Tibial nerve (tissue), 4 donors: Measurements from ENCODE around the gene TNNC1. TPM values are rescaled to one million over a fixed set of nuclear protein-coding genes. Genes with fewer than 3 reads are reported as not detected.
A peak's percentile ranks its signal among the peaks of the same experiment; 100 is the strongest.

Source experiments
- DNase-seq, 2 donors: peaks; one replicate each; pipeline ENCODE4 v3.0.0-alpha.2; 2019; ENCODE audit warnings: low spot score in 2 of 2
- H3K27ac ChIP-seq, 4 donors: fragments of 200-600 bp; sonication (generic) in 3 of 4; one replicate each; pipeline ENCODE4 v1.5.1; 2017 to 2019; ENCODE audit warnings: mild to moderate bottlenecking in 1 of 4
- H3K27me3 ChIP-seq, 2 donors: fragments of 200-600 bp; sonication (generic) in 1 of 2; one replicate each; pipeline versions ENCODE4 v1.5.1 to v1.6.0; 2017 to 2019
- H3K36me3 ChIP-seq, 3 donors: fragments of 200-600 bp; sonication (generic); one replicate each; pipeline ENCODE4 v1.5.1; 2018 to 2019
- H3K4me1 ChIP-seq, 4 donors: fragments of 200-600 bp; sonication (generic) in 3 of 4; one replicate each; pipeline ENCODE4 v1.5.1; 2017 to 2019
- H3K4me3 ChIP-seq, 4 donors: fragments of 200-600 bp; sonication (generic) in 3 of 4; one replicate each; pipeline ENCODE4 v1.5.1; 2017 to 2019; ENCODE audit warnings: mild to moderate bottlenecking in 1 of 4, moderate library complexity in 1 of 4
- H3K9me3 ChIP-seq, 4 donors: fragments of 200-600 bp; sonication (generic) in 3 of 4; one replicate each; pipeline ENCODE4 v1.5.1; 2017 to 2019
- CTCF ChIP-seq, 5 experiments: fragments of 200-600 bp in 3 of 5; fragments of 450-650 bp in 2 of 5; sonication (generic) in 3 of 5; IDR thresholded peaks; one replicate each; pipeline ENCODE4 v1.5.1; 2016 to 2019; ENCODE audit warnings: antibody characterized with exemption in 5 of 5, mild to moderate bottlenecking in 3 of 5, moderate library complexity in 2 of 5
- EP300 ChIP-seq, 2 donors: sonication (generic); formaldehyde crosslinking; IDR thresholded peaks; one replicate each; pipeline ENCODE4 v1.6.1; 2017; ENCODE audit warnings: antibody characterized with exemption in 2 of 2, mild to moderate bottlenecking in 1 of 2
- POLR2A ChIP-seq, 2 donors: fragments of 450-650 bp; IDR thresholded peaks; one replicate each; pipeline ENCODE4 v1.6.1; 2017; ENCODE audit warnings: antibody characterized with exemption in 2 of 2, mild to moderate bottlenecking in 2 of 2, moderate library complexity in 2 of 2
- WGBS, 2 donors: methylation state at CpG; one replicate each; pipeline ENCODE4 v1.1.5; 2018; 5-methylcytosine and 5-hydroxymethylcytosine counted together
- total RNA-seq, 4 donors: library from RNA; depleted of rRNA; stranded (reverse); fragments of >200 nt; gene quantifications; one replicate each; pipeline ENCODE4 v1.1.0, GENCODE V29; 2016

TNNC1 gene
- total RNA-seq, 4 donors from 2014 or later: 235 to 624 (median 535) TPM

- whole genome bisulfite sequencing, 2 donors: 58 to 64% methylated on average over 5 of the region's 5 CpGs
- Histone ChIP-seq H3K36me3 (peaks cover 0 to 45% (median 0%) of the 10 kb centered on the region in 3 donors), H3K4me3 (peak overlapping the region; percentile 57 to 98 (median 96)), H3K27me3 (no peaks in the 10 kb centered on the region), H3K27ac (peak overlapping the region; percentile 82 to 98 (median 96)), H3K9me3 (no peaks in the 10 kb centered on the region), H3K4me1 (peaks cover 0 to 45% (median 13%) of the 10 kb centered on the region in 4 donors)
- no peak for DNase-seq
- no peak for TF ChIP-seq POLR2A (IDR thresholded peaks at IDR 0.05)
- no peak for TF ChIP-seq CTCF (IDR thresholded peaks at IDR 0.05)
- no peak for TF ChIP-seq EP300 (IDR thresholded peaks at IDR 0.05)
Measured at GRCh38 chr3:52456800-52457183, 3.0 kb upstream of the TNNC1 start.

GRCh38 chr3:52456169-52456799 lies 2.4 kb upstream of the TNNC1 start:
- peak overlapping the region; percentile 57 to 98 (median 96) for H3K4me3 ChIP-seq
- peaks cover 0 to 40% (median 0%) of the 10 kb centered on the region in 3 donors for H3K36me3 ChIP-seq
- TF ChIP-seq EP300 (IDR thresholded peaks at IDR 0.05): peak in 1 of 2 donors; percentile 45
- TF ChIP-seq POLR2A (IDR thresholded peaks at IDR 0.05): no peak
- peak overlapping the region; percentile 82 to 98 (median 96) for H3K27ac ChIP-seq
- WGBS, 2 donors: 7 to 11% methylated on average over 10 to 13 of the region's 13 CpGs
- H3K27me3 ChIP-seq: no peaks in the 10 kb centered on the region
- no peak for DNase-seq
- peaks cover 0 to 40% (median 13%) of the 10 kb centered on the region in 4 donors for H3K4me1 ChIP-seq
- H3K9me3 ChIP-seq: no peaks in the 10 kb centered on the region

- WGBS, 2 donors: 0 to 1% methylated on average over 30 to 55 of the region's 86 CpGs
- H3K36me3 ChIP-seq: peaks cover 0 to 32% (median 0%) of the 10 kb centered on the region in 3 donors
- H3K4me1 ChIP-seq: peaks cover 0 to 39% (median 13%) of the 10 kb centered on the region in 4 donors
- TF ChIP-seq POLR2A (IDR thresholded peaks at IDR 0.05): peak in 1 of 2 donors; percentile 48
- peak; percentile 39 to 86 for TF ChIP-seq EP300 (IDR thresholded peaks at IDR 0.05)
- TF ChIP-seq CTCF (IDR thresholded peaks at IDR 0.05): no peak
- peak within 1 kb of the TSS; percentile 82 to 98 (median 96) for H3K27ac ChIP-seq
- H3K4me3 ChIP-seq: peak within 1 kb of the TSS; percentile 57 to 98 (median 96)
- H3K27me3 ChIP-seq: no peaks in the 10 kb centered on the region
- peak; percentile 89 to 92 for DNase-seq
- H3K9me3 ChIP-seq: no peaks in the 10 kb centered on the region
Measured at GRCh38 chr3:52455283-52456168, 1.7 kb upstream of the TNNC1 start, which contains the start of gene NISCH. Gene NISCH, plus strand, starts transcription at chr3:52455604. Its CDS starts 38 bp downstream, at chr3:52455642.

- no peaks in the 10 kb centered on the region for H3K27me3 ChIP-seq
- peaks cover 0 to 27% (median 0%) of the 10 kb centered on the region in 3 donors for H3K36me3 ChIP-seq
- H3K9me3 ChIP-seq: no peaks in the 10 kb centered on the region
- TF ChIP-seq EP300 (IDR thresholded peaks at IDR 0.05) (no peak), POLR2A (IDR thresholded peaks at IDR 0.05) (no peak), CTCF (IDR thresholded peaks at IDR 0.05) (no peak)
- peak overlapping the region; percentile 57 to 98 (median 96) for H3K4me3 ChIP-seq
- peak overlapping the region; percentile 82 to 98 (median 96) for H3K27ac ChIP-seq
- DNase-seq: no peak
- 39 to 53% methylated on average over 11 of the region's 11 CpGs for WGBS, 2 donors
- peaks cover 0 to 45% (median 13%) of the 10 kb centered on the region in 4 donors for H3K4me1 ChIP-seq
Measured at GRCh38 chr3:52454938-52455282, 1.1 kb upstream of the TNNC1 start.

GRCh38 chr3:52454250-52454937 lies 553 bp upstream of the TNNC1 start:
- peak overlapping the region; percentile 82 to 98 (median 96) for H3K27ac ChIP-seq
- WGBS, 2 donors: 59 to 68% methylated on average over 6 to 8 of the region's 8 CpGs
- no peaks in the 10 kb centered on the region for H3K27me3 ChIP-seq
- no peak for DNase-seq
- peaks cover 0 to 22% (median 0%) of the 10 kb centered on the region in 3 donors for H3K36me3 ChIP-seq
- H3K4me3 ChIP-seq: peak overlapping the region in 2 of 4 donors; percentile 97 to 98
- no peak for TF ChIP-seq POLR2A (IDR thresholded peaks at IDR 0.05)
- TF ChIP-seq CTCF (IDR thresholded peaks at IDR 0.05): no peak
- TF ChIP-seq EP300 (IDR thresholded peaks at IDR 0.05): no peak
- peaks cover 0 to 46% (median 13%) of the 10 kb centered on the region in 4 donors for H3K4me1 ChIP-seq
- H3K9me3 ChIP-seq: no peaks in the 10 kb centered on the region
